CD4-positive, alpha-beta T cell treated with Interferon alpha-2 for 1 hour (primary cell): Measurements from ENCODE around the gene PACSIN3.

Experiments used
- DNase-seq, 2 donors: peaks; one replicate each; pipeline ENCODE4 v3.0.0-alpha.2; 2020 to 2022

The PACSIN3 gene

DNA sequence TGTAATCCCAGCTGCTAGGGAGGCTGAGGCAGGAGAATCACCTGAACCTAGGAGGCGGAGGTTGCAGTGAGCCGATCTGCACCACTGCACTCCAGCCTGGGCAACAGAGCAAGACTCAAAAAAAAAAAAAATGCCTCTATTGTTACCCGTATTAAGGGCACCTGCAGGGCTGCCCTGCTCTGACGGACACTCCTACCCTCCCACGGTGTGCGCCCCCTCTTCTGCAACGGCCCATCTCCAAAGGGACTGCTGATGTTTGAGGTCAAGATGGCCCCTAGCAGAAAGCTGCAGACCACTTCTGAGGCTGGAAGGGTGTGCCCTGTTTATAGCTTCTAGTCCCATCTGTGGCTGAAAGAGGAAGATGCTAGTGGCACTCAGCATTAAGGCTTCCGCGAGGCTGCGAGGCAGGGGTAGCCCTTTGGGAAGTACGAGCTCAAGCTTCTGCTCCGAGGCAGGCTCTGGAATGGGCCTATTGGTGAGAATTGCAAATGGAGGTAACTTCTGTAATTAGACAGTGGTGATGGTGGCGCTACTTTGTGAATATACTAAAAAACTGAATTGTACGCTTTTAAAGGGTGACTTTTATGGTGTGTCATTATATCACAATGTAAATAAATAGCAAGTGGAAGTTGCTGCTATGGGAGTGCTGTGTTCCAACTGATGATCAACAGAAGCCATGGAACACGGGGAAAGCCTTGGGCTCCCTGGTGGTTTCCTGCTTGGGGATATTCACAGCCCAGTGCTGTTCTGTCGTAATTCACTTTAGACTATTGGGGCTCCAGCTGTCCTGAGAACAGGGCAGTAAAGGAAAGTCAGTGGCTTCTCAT, 33.9 kb downstream of the PACSIN3 start:
- DNase-seq, result no peak

DNA sequence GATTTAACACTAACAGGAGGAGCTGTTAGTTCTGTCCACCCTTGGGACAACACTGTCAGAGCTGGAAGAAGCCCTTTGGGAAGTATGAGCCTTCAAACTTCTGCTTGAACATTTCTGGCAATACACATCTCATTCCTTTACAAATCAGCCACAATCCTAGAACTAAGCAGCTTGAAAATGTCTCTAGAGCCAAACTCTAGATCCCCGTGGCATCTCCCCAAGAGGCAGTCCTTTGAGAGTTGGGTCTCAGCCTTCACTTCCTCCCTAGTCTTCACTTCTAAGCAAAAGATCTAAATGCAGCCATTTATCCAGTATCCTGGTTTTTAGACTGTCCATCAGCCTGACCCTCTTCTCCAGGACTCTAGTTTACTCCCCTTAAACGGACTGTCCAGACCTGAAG, 36.5 kb downstream of the PACSIN3 start:
- DNase-seq, result no peak

DNA sequence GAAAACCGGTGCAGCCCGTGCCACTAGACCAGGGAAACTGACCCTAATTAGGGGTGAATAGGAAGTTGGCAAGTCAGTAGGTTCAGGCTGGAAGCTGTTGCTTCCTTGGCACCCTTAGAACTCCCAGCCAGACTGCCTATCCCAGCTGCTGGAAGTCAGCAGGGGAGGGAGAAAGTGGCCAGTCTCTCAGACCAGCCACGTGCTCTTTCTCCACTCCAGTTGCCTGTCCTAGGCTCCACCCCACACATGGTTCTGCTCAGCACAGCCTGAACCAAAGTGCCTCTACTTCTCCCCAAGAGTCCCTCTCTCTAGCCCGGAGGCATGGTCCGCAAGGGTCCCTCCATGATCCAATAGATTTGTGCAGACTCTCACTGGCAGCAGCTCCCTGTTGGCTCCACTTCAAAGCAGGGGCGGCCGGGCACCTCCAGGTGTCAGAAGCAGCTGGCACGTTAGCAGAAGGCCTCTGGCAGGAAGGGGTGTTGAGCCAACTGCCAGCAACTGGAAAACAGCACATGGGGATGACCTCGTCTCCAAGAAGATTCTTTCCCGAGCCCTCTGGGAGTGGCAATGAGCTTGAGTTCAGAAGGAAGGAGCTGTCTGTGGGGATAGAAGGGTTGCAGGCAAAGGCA, 37.2 kb downstream of the PACSIN3 start:
- no peak for DNase-seq

DNA sequence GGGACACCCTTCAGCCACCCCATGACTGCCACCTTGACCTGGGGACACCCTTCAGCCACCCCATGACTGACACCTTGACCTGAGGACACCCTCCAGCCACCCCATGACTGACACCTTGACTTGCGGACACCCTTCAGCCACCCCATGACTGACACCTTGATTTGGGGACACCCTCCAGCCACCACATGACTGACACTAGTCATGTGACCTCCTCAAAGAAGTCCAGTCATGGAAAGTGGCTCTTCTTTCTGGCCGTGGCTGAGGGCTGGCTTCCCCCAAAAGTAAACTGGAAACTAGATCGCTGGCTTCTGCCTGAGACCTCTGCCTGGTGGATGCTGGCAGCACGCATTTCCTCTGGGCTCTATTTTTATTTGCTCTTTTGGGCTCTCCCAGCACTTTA, 38.0 kb downstream of the PACSIN3 start:
- no peak for DNase-seq

DNA sequence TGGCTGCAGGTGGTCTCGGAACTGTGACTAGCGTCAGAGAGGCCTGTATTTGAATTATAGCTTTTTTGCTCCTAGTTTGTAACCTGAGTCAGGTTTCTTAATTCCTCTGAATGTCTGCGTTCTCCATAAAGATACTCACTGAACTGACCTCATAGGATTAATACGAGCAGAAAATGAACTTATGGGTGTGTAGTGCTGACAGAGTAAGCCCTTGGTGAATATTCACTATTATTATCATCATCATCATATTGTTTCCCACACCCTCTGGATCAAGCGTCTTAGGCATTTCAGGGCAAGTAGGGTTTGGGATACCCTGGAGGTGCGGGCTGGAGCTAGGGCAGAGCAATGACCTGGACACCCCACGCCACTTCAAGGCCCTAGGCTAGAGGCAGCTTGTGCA, 38.6 kb downstream of the PACSIN3 start:
- no peak for DNase-seq

DNA sequence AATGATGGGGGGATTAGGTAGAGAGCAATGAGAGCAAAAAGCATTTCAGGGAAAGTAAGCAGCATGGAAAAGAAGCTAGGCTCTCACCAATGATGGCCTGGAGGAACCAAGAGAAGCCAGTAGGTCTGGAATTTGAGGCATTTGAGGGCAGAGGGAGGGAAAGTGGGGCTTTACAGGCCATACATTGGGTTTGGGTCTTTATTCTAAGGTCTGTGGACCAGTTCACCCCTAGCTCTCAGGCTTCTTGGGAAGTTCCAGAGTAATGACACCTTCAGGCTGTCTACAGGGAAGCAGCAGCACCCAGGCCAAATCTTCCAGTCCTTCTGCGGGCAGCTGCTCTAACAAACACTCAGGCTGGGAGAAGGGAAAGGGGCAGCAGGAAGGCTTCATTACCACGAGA, 39.0 kb downstream of the PACSIN3 start:
- DNase-seq, result no peak

DNA sequence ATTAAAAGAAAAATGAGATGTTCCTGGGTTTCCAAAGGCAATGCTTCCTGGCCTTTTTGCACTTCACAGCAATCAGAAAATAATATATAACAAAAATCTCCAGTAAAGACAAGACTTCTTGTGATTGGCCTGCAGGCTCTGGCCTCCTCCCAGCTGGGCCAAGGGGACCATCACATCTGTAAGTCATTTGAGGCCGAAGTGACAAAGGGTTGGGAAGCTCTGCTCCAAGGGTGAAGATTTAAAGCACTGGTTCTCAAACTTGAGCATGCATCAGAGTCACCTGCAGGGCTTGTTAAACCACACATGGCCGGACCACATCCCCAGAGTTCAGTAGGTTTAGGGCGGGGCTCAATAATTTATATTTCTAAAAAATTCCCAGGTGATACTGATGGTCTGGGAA, 41.7 kb downstream of the PACSIN3 start:
- DNase-seq, result no peak

DNA sequence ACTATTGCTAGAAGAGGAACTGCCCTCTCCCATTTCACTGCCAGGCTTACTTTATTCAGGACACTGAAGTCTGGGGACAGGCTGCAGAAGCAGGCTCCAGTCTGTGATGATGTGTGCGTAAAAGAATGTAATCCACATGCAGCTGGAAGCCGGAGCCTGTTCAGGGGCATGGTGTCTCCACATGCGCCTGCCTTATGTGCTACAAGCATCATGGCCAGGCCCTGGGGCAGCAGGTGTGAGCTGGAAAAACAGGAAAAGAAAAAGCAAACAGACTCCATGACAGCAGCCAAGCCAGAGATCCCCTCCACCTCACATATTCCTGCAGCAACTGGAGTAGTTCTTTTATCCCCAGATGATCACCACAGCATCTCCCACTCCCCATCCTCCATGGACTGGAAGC, 42.9 kb downstream of the PACSIN3 start:
- DNase-seq, result no peak

DNA sequence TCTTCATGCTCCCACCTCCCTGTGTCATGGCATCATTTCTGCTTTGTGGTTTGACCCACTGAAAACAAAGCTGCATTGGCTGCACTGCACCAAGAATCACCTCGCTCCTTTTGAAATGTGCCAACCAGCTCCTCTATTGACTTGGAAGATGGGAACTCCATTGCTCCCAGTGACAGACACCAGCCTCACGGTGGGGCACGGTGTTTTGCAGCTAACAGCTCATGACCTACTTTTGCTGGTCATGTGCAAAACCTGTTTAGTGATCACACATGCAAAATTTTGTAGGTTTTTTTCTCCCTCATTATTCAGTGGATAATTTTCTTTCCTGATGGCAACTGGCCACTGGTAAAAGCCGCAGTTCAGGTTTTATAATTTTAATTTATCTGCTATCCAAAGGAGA, 46.4 kb downstream of the PACSIN3 start:
- DNase-seq, result no peak

DNA sequence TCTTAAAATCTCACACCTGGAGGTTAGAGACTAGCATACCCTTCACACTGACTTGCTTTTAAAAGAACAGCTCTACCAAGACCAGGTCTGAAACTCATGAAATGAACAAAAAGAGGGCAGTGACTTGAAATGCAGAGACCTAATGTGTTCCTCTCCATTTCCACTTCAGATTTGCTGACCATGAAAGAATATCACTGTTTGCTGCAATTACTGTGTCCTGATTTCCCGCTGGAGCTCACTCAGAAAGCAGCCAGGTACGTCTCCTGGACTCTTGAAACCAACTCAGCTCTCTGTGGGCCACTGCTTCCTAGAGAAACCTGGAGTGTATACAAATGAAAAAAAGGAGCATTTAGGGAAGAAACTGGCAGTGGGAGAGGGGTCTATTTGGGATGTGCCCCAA, 48.8 kb downstream of the PACSIN3 start:
- no peak for DNase-seq

DNA sequence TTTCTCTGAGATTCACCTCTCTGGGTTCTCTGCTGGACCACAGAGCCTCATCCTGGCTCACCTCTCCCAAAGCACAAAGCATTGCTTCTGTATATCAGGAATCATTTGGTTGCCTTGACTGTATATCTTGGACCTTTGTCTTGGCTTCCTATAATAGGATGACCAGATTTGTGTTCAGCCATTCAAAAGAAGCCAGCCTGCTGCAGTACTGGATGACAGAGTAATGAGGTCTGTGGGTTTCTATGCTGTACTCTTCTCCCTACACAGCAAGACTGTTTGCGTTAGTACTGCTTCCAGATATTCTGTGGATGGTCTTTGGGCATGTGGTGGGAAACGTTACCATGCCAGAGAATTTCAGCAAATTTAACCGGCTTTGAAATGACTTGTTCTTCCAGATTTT, 49.3 kb downstream of the PACSIN3 start:
- DNase-seq, result no peak

DNA sequence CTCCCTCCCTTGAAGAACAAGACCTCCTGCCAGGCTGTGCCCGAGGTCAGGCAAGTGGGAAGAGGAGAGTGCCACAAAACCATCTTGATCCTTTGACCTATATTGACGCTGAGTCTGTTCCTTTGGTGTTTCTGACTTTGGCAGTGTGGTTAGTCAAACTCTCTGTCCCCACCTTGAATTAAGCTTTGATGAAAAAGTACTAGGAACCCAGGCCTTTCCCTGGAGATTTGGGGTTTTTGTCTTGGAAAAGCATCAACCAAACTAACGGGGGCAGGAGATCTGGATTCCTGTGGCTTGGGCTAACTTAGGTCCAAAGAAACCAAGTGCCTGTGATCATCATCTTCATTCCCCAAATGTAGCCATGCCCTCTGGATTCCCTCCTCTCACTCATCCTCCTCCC, 49.9 kb downstream of the PACSIN3 start:
- no peak for DNase-seq

DNA sequence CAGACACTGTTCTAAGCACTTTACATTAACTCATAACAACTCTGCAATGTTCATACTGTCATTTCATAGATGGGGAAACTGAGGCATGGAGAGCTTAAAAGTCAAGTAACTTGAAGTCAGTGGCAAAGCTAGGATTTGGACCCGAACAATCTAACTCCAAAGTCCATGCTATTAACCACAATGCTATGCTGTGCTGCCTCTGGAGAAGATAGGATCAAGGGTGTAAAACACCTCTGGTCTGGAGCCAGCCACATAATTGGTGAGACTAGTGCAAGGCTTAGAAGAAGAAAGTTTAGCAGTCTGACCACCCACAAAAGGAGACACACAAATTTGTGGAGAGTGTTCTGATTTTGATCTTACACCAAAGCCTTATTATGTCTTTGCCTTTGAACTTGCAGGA, 53.3 kb downstream of the PACSIN3 start:
- DNase-seq, result no peak

DNA sequence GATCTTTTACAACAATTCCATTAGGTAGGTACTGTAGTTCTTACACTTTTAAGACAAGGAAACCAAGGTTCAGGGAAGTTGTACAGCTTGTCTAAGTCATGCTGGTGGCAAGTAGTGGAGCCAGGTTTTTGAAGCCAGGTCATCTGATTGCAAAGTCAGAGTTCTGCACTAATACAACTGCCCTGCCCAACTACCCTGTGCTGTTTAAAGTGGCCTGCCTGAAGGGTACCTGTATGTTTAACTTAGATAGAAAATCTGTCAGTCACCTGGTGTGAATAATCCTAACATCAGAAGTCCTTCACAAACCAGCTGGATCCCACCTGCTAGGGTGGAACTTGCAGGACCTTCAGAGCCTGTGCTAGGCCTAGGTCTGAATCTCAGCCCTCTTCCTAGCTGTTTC, 53.7 kb downstream of the PACSIN3 start:
- no peak for DNase-seq

DNA sequence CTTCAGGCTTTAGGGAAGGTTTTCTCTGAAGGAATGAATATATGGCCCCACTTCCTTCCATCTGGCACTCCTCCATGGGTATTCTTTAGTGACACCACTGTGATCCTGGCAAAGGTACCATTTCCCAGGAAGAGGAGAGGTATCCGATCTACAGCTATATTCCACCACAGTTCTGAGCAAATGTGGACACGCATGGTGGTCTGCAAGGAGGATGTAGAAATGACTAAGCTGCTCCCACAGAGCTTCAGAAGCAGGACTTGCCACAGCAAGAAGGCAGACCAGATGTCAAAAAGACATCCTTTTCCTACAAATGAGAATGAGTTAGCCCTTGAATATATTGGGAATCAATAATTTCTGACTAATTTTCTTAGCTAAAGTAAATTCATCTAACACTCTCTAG, 55.1 kb downstream of the PACSIN3 start:
- no peak for DNase-seq

DNA sequence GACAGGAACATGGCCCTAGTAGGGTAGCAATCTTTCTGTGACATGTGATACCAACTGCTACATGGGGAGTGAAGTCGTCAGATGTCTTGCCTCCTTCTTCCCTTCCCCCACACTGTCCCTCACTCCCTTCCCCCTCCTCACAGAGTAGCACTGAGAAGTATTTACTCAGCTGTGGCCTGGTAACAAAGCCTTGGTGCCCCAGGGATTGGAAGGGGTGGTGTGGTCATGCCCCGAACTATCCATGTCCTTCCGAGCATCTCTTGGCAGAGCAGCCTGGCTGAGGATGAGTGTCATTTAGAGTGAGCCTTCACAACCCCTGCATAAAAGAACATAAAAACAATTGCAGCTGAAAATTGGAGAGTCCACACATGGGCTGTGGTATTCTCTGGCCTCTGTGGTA, 55.7 kb downstream of the PACSIN3 start:
- DNase-seq, result no peak
